Limb (tissue), 2 donors: Measurements from ENCODE around the gene UTY.

Source experiments
- DNase-seq, 2 donors: peaks; one replicate each; pipeline ENCODE4 v3.0.0-alpha.2; 2016; ENCODE audit errors: extremely low spot score in 2 of 2

UTY gene

GRCh38 chrY:13415556-13415955 is 64.3 kb downstream of the UTY start:
- DNase-seq: no peak

GRCh38 chrY:13398876-13399275 is 81.0 kb downstream of the UTY start:
- DNase-seq: no peak

DNA sequence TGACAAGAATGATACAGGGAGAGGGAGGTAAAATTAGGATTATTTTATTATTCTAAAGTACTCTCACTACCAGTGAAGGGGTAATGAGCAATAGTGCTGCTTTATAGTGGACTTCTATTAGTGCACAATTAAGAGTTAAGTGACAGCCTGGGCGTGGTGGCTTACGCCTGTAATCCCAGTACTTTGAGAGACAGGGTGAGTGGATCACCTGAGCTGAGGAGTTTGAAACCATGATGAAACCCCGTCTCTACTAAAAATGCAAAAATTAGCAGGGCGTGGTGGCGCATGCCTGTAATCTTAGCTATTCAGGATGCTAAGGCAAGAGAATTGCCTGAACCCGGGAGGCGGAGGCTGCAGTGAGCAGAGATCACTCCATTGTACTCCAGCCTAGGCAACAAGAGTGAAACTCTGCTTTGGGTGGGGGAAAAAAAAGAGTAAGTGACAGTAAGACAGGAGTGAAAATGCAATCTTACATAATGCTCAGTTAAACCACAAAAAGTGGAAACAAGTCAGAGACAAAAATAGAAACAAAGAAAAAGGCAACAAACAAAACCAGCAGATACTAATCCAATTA is 98.6 kb downstream of the UTY start:
- DNase-seq: no peak

- DNase-seq: no peak
These were observed 108.7 kb downstream of the UTY start for GRCh38 chrY:13370868-13371800.

DNA sequence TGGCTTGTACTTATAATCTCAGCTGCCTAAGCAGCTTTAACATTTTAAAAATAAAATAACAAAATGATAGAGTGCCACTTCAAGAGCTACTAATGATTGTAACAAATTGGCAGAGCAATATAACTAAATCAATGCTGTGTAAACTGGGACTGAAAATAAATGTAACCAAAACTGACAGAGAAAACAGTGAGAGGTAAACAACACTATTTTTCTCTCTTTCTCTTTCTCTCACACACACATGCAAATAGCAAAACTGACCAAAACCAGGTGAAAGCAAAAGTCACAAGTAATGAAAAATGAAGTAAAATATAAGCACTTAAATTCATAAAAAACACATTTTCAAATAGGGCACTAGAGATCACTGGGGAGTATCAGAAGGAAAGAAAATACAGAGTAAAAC is 109.6 kb downstream of the UTY start:
- DNase-seq: no peak

GRCh38 chrY:13368513-13368845 is 111.4 kb downstream of the UTY start:
- no peak for DNase-seq

GRCh38 chrY:13363641-13364040 is 116.2 kb downstream of the UTY start:
- no peak for DNase-seq

DNA sequence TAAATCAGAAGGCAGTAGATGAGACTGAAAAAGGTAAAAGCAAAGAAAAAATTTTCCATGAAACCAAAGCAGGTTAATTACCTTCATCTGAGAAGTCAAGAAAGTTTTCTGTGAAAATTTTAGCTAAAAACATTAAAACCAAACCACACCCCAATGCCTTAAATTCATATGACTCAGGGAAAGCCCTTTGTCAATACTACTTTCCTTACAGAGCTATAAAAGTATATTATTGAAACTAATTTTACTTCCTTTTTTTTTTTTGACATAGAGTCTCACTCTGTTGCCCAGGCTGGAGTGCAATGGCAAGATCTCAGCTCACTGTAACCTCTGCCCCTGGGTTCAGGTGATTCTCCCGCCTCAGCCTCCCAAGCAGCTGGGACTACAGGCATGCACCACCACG is 117.2 kb downstream of the UTY start:
- DNase-seq: no peak

DNA sequence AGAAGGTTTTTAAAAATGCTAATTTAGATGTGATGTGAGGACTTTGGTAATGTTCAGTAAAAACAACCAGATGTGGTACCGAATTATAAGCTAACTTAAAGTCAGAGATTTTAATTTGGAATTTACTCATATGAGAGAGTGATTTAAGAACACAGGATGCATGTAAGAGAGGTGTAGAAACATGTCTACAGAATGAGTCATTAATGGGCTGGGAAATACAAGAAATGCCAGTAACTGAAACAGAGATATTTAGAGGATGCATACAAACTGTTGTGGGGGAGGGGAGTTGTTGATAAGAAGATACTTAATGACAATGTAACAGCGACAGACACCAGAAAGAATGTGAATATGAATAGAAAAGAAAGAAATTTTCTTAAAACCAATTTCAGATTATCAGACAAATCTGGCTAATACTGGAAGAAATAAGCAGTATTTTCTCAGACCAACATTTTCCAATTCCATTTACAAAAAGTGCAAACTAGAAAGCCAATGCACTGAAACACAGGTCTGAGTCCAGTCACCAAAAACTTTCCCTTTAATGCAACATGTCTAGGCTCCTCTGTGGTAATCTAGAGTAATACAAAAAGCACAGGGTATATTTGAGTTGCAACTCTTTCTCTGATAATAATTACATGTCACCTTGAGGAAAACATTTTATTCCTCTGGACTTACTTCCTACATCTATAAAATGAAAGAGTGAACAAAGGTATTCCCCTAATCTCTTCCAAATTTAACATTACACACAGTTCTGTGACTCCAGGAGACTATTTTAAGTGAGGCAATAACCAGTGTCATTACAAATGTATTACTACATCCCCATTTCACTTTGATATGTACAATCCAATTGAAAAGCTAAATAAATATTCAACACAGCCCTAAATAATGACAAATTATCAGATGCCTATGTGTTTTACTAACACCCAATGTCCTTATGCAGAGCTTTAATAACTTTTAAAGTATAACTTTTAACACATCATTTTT is 117.9 kb downstream of the UTY start:
- DNase-seq: no peak

DNA sequence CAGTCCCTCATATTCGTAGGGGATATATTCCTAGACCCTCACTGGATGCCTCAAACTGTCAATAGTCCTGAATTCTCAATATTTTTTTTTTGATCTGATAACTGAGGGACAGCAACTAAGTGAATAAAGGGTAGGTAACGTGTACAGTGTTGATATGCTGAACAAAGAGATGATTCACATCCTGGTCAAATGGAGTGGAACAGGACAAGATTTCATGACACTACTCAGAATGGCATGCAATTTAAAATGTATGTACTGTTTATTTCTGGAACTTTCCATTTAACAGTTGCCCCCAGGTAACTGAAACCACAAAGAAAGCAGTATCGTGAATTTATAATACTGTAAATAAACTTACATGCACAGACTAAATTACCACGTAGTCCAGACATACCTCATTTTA is 128.4 kb downstream of the UTY start:
- no peak for DNase-seq

GRCh38 chrY:13347106-13347505 is 132.7 kb downstream of the UTY start:
- no peak for DNase-seq

GRCh38 chrY:13345549-13345948 is 134.3 kb downstream of the UTY start:
- no peak for DNase-seq

DNA sequence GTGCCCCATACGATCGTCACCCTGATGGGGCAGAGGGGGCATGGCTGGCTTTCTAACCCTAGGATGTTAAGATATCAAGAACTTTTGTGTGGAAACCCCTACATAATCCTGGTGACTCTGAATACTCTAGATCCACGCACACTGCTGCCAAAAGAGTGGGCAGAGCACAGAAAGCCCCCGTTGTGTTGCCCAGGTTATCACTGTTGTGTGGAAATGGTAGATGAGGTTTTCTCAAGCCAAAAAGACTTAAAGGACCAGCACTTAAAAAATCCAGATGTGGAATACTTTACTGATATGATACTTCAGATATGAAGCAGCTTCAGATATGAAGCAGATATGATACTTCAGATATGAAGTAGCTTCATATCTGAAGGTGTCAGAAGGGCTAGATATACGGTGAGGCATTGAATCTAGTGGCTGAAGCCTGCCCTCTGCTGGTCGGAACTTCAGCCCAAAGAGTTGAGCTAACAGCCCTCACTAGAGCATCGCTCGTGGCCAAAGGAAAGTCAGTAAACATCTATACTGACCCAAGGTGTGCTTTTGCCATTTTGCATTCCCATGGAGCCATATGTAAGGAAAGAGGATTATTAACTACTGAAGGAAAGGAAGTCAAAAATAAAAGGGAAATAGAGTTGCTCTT is 136.4 kb downstream of the UTY start:
- no peak for DNase-seq

DNA sequence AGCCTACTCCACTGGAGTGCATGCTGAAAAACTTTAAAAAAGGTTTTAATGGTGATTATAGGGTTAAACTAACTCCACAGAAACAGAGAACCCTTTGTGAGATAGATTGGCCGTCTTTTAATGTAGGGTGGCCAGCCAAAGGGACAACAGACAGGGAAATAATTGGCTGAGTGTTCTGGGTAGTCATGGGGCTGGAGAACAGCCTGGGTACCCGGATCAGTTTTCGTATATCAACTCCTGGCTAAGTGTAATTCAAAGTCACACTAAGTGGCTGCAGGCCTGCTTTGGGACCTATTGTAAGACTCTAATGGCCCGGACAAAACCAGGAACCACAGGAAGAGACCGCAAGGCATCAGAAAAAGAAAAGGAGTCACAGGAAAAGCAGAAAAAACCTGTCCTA is 139.9 kb downstream of the UTY start:
- no peak for DNase-seq

DNA sequence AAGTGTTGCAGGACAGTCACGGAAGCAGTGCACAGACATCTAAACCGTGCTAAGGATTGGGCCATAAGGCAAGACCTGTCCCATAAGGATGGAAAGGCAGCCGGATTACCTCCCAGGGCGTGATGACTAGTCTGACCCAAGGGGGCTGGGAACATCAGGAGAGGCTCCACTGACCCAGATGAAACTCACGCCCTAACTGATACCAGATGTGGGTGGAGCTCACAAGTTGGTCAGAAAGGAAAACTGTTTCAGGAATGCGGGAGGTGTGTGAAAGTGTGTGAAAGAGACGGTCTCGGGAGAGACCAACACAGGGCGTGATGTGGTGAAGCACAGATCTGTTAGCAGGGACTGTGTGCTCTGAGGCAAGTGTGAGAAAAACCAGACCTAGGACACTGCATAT is 140.5 kb downstream of the UTY start:
- no peak for DNase-seq

DNA sequence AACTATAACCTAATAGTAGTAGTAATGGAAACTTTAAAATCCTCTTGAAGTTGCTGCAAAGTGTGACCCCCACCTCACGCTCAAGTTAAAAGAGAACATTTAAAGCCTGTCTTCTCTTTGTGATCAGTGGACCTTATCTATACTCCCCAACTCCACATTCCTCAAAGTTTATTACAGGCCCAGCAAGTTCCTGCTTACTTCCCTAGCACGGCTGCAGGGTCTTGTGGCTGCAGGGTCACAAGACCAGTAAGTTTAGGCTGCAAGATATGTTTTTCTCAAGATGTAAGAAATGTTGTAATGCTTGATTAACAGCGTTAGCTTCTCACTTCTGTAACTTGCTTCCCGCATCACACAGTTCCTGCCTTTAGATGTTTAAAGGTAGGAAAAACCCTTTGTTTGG is 141.1 kb downstream of the UTY start:
- no peak for DNase-seq

- no peak for DNase-seq
These were observed 141.9 kb downstream of the UTY start for GRCh38 chrY:13337934-13338333.

GRCh38 chrY:13333791-13334190 is 146.0 kb downstream of the UTY start:
- no peak for DNase-seq

- no peak for DNase-seq
These were observed 149.2 kb downstream of the UTY start for GRCh38 chrY:13330651-13331050.

DNA sequence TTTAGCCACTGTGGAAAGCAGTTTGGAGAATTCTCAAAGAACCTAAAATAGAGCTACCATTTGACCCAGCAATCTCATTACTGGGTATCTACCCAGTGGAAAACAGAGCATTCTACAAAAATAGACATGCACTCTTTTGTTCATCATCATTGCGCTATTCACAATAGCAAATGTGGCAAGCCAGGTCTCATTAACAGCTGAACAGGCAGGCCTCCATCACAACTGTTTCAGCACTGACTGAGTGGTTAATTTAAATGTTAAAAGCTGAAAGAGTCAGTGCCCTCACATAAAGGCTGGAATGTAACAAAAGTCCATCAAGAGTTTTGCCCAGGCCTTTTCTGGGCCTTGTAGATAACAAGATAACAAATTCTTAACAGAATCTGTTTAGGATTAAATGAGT is 166.9 kb downstream of the UTY start:
- no peak for DNase-seq

GRCh38 chrY:13307959-13308358 is 171.9 kb downstream of the UTY start:
- DNase-seq: no peak

DNA sequence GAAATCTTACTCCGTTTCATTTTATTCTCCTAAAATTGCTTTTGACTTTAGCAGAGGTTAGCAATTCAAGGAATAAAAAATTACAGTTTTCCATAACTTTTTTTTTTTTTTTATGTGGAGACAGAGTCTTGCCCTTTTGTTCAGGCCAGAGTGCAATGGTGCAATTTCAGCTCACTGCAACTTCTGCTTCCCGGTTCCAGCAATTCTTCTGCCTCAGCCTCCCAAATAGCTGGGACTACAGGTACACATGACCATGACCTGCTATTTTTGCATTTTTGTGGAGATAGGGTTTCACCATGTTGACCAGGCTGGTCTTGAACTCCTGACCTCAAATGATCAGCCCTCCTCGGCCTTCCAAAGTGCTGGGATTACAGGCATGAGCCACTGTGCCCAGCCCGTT is 179.0 kb downstream of the UTY start:
- no peak for DNase-seq
